RWPE2 (cell line): ENCODE data around the gene CYFIP1.

Experiments used
- ATAC-seq: fragments of 200-7000 bp; cut with Tn5 transposase; 3 replicates; pipeline ENCODE4 v1.9.1; 2021; ENCODE audit warnings: low read depth
- DNase-seq: peaks from one replicate; pipeline ENCODE4 v3.0.0-alpha.2; 2020; ENCODE audit warnings: low spot score
- H3K27ac ChIP-seq: fragments of 450-650 bp; 2 replicates; pipeline ENCODE4 v1.5.1; 2017; ENCODE audit warnings: mild to moderate bottlenecking; ENCODE audit not compliant: poor library complexity, severe bottlenecking
- H3K27me3 ChIP-seq: fragments of 250-450 bp; sonication (Bioruptor Pico); 2 replicates; pipeline ENCODE4 v1.5.1; 2021; ENCODE audit warnings: mild to moderate bottlenecking, moderate library complexity; ENCODE audit not compliant: insufficient read depth, poor library complexity, severe bottlenecking
- H3K36me3 ChIP-seq: fragments of 250-450 bp; sonication (Bioruptor Pico); 2 replicates; pipeline ENCODE4 v1.5.1; 2020; ENCODE audit warnings: low read depth, mild to moderate bottlenecking, moderate library complexity
- H3K4me1 ChIP-seq: fragments of 250-450 bp; sonication (Bioruptor Pico); 2 replicates; pipeline ENCODE4 v1.5.1; 2021; ENCODE audit warnings: mild to moderate bottlenecking, moderate library complexity; ENCODE audit not compliant: insufficient read depth, poor library complexity, severe bottlenecking
- H3K4me3 ChIP-seq: fragments of 250-450 bp; sonication (Bioruptor Pico); 2 replicates; pipeline ENCODE4 v1.5.1; 2021; ENCODE audit warnings: mild to moderate bottlenecking, moderate library complexity; ENCODE audit not compliant: severe bottlenecking
- H3K9me3 ChIP-seq: fragments of 250-450 bp; sonication (Bioruptor Pico); 2 replicates; pipeline ENCODE4 v1.5.1; 2021; ENCODE audit warnings: mild to moderate bottlenecking, moderate library complexity; ENCODE audit not compliant: severe bottlenecking
- CTCF ChIP-seq: fragments of 450-650 bp; IDR thresholded peaks from one replicate; pipeline ENCODE4 v1.5.1; 2017; ENCODE audit warnings: mild to moderate bottlenecking, moderate library complexity; ENCODE audit not compliant: poor library complexity, severe bottlenecking

The CYFIP1 gene

GRCh38 chr15:22960126-22960525 lies 20.0 kb downstream of the CYFIP1 start:
- ATAC-seq (no peak), DNase-seq (peak; percentile 62)
- Histone ChIP-seq H3K27me3 (no peaks in the 10 kb centered on the region), H3K9me3 (no peaks in the 10 kb centered on the region), H3K4me3 (no peak overlapping the region), H3K27ac (no peak overlapping the region), H3K4me1 (peaks cover 30% of the 10 kb centered on the region), H3K36me3 (peaks cover 7% of the 10 kb centered on the region)
- no peak for TF ChIP-seq CTCF

DNA sequence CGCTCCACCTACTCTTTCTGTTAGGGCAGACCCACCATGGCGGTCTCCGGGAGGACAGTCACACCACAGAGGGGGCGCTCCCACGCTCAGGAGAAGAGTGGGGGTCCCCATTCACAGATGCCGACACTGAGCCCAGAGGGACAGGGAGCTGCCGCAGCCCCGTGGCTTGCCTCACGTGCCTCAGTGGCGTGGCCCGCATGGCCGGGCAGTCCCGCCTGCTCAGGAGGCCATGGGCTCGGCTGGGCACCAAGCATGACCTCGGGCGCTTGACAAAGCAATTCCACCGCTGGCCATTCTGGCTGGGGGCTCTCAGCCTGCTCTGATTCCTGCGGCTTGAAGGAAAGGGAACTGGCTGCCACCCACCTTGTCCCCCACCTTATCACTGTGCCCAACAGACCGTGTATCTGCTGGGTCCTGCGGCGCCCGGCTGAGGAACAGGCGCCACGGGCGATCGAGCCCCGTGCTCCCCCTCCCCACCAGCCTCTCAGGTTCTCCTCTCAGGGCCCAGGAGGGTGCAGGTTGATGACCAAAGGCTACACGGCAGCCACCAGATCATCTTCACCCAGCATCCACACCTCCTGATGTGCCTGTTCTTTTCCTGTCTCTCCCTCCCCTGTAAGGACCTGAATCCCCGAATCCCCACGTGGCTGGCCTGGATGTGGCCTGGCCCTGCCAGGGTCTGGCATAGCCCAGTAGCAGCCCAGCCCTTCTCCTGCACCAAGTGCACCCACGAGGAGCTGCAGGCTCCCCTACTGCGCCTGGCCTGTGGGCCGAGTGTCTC lies 20.7 kb downstream of the CYFIP1 start:
- H3K27me3 ChIP-seq, result no peaks in the 10 kb centered on the region
- DNase-seq (peak; percentile 61), ATAC-seq (no peak)
- no peak overlapping the region for H3K27ac ChIP-seq
- no peaks in the 10 kb centered on the region for H3K9me3 ChIP-seq
- peaks cover 7% of the 10 kb centered on the region for H3K36me3 ChIP-seq
- H3K4me3 ChIP-seq, result no peak overlapping the region
- TF ChIP-seq CTCF, result no peak
- peaks cover 26% of the 10 kb centered on the region for H3K4me1 ChIP-seq

DNA sequence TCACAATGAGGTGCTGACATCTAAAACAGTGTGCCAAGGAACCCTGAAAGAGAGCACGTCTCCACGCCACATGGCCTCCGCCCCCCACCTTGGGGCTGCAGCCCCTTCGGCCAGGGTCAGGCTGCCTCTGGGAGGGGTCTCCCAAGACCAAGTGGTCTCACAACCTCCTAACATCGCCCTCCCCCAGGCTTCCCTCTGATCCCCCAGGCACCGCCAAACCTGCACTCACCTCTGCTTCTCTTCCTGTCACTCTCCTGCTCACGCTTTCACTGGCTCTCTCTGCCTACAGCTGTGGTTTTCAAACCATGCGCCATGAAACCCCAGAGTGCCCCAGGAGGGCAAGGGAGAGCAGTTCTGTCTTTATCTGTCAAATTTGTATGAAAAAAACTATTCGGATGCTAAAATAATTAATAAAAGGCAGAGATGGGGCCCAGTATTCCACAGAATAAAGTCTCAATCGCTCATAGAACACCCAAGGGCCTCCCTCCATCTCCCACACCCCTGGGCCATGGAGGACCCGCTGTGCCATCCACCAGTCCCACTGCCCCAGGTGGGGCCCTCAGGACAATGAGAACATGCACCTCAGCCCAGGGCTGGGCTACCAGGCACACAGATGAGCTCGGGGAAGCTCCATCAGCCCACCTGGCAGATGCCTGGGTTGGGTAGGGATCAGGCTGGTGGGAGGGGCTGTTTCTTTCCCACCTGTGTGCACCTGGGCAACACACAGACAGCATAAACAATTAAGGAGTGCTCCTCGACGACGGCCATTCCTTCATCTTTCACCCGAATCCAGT lies 21.5 kb downstream of the CYFIP1 start:
- ATAC-seq (no peak), DNase-seq (peak; percentile 53)
- no peak overlapping the region for H3K4me3 ChIP-seq

GRCh38 chr15:22956978-22957260 lies 23.2 kb downstream of the CYFIP1 start:
- ATAC-seq (no peak), DNase-seq (no peak)
- Histone ChIP-seq H3K36me3 (no peaks in the 10 kb centered on the region), H3K27me3 (no peaks in the 10 kb centered on the region), H3K4me1 (peaks cover 15% of the 10 kb centered on the region), H3K27ac (no peak overlapping the region), H3K4me3 (no peak overlapping the region), H3K9me3 (no peaks in the 10 kb centered on the region)
- TF ChIP-seq CTCF, result no peak

More for the DNA sequence above, 21.5 kb downstream of the CYFIP1 start:
- Histone ChIP-seq H3K27me3 (no peaks in the 10 kb centered on the region), H3K4me1 (peaks cover 18% of the 10 kb centered on the region), H3K27ac (no peak overlapping the region), H3K36me3 (peaks cover 7% of the 10 kb centered on the region), H3K9me3 (no peaks in the 10 kb centered on the region)
- no peak for TF ChIP-seq CTCF
